K562 (cell line): Measurements from ENCODE around the gene ICE2. TPM values are rescaled to one million over a fixed set of nuclear protein-coding genes. Genes with fewer than 3 reads are reported as not detected.

Source experiments
- ATAC-seq: fragments of 200-7000 bp; cut with Tn5 transposase; 3 replicates; pipeline ENCODE4 v1.9.1; 2020; ENCODE audit warnings: moderate library complexity
- BruUV-seq: library from RNA; stranded (reverse); fragments of 400-500 nt; replicated peaks from 2 replicates; lab custom pipeline; 2021; lab: Mats Ljungman, UMichigan
- CTCF ChIA-PET: fragments of 300-600 bp; formaldehyde crosslinking; extraction: SDS; loops from one replicate; lab custom pipeline; 2021; ENCODE audit warnings: low intra/inter-chr PET ratio; lab: Yijun Ruan, JAX
- POLR2A ChIA-PET: fragments of 300-600, 350-650 bp; sonication (Branson Sonifier 250); formaldehyde crosslinking; extraction: SDS; loops from one replicate; lab custom pipeline; 2021; ENCODE audit warnings: antibody characterized with exemption, inconsistent platforms; lab: Yijun Ruan, JAX
- DNase-seq, 4 experiments: peaks; one replicate each; pipeline versions ENCODE4 v3.0.0 to v3.0.0-alpha.2; 2011 to 2018; ENCODE audit warnings: low spot score in 3 of 4, mixed read lengths in 3 of 4; ENCODE audit errors: extremely low read depth in 1 of 4
- FAIRE-seq: peaks from 2 replicates; lab custom pipeline; 2011; peaks lifted over from hg19 to GRCh38; lab: Jason Lieb, UNC
- H2AFZ ChIP-seq: 2 replicates; pipeline ENCODE4 v1.6.0; 2011; ENCODE audit warnings: low read depth, low read length, control low read depth, inconsistent platforms
- H3K27ac ChIP-seq: fragments of 200-600 bp; 3 replicates; pipeline ENCODE4 v1.8.0; 2011; ENCODE audit warnings: low read depth, mild to moderate bottlenecking, control low read depth, inconsistent platforms, low read length, moderate library complexity, mixed read lengths; ENCODE audit errors: extremely low read depth
- H3K27me3 ChIP-seq, 2 experiments: fragments of 300-600 bp in 1 of 2; 2 replicates in 1 of 2; 3 replicates in 1 of 2; pipeline versions ENCODE4 v1.6.0 to v1.8.0; 2011; ENCODE audit warnings: inconsistent platforms in 2 of 2, low read length in 2 of 2, mild to moderate bottlenecking in 1 of 2, mixed read lengths in 1 of 2, moderate library complexity in 1 of 2; ENCODE audit not compliant: control insufficient read depth in 2 of 2, insufficient read depth in 2 of 2
- H3K36me3 ChIP-seq: fragments of 300-600 bp; 3 replicates; pipeline ENCODE4 v1.8.0; 2011; ENCODE audit warnings: mild to moderate bottlenecking, low read length, inconsistent platforms; ENCODE audit not compliant: control insufficient read depth, insufficient read depth
- H3K4me1 ChIP-seq, 2 experiments: fragments of 200-600 bp in 1 of 2; replicated peaks in 1 of 2; 2 replicates in 1 of 2; 3 replicates in 1 of 2; pipeline versions ENCODE4 v1.5.1 to v1.8.0; 2011; ENCODE audit warnings: inconsistent platforms in 2 of 2, low read length in 2 of 2, mild to moderate bottlenecking in 1 of 2, mixed read lengths in 1 of 2, moderate library complexity in 1 of 2; ENCODE audit not compliant: control insufficient read depth in 2 of 2, insufficient read depth in 2 of 2
- H3K4me2 ChIP-seq: 2 replicates; pipeline ENCODE4 v1.6.1; 2011; ENCODE audit warnings: low read length, control low read depth, inconsistent platforms, mixed read lengths; ENCODE audit not compliant: insufficient read depth
- H3K4me3 ChIP-seq: fragments of 200-600 bp; sonication (generic), shearing (Covaris generic); 2 replicates; pipeline ENCODE4 v1.5.1; 2016; ENCODE audit warnings: control low read depth, inconsistent platforms
- H3K79me2 ChIP-seq: fragments of 200-600 bp; 3 replicates; pipeline ENCODE4 v1.8.0; 2011; ENCODE audit warnings: low read length, inconsistent platforms; ENCODE audit not compliant: control insufficient read depth, insufficient read depth
- H3K9ac ChIP-seq, 2 experiments: 2 replicates each; pipeline versions ENCODE4 v1.6.0 to v1.6.1; 2011; ENCODE audit warnings: low read depth in 2 of 2, low read length in 2 of 2, control low read depth in 1 of 2, inconsistent platforms in 1 of 2, mild to moderate bottlenecking in 1 of 2, mixed read lengths in 1 of 2; ENCODE audit not compliant: insufficient read depth in 1 of 2
- H3K9me1 ChIP-seq: one replicate; pipeline ENCODE4 v1.6.0; 2011; ENCODE audit warnings: inconsistent platforms, mild to moderate bottlenecking, low read length, moderate library complexity; ENCODE audit not compliant: control insufficient read depth, insufficient read depth
- H3K9me3 ChIP-seq: replicated peaks from 2 replicates; pipeline ENCODE4 v1.5.1; 2011; ENCODE audit warnings: low read depth, low read length, inconsistent platforms; ENCODE audit not compliant: control insufficient read depth, insufficient read depth
- H4K20me1 ChIP-seq: replicated peaks from 2 replicates; pipeline ENCODE4 v1.6.1; 2011; ENCODE audit warnings: low read length, inconsistent platforms, mixed read lengths; ENCODE audit not compliant: control insufficient read depth, insufficient read depth
- HOMEZ ChIP-seq: fragments of 250-450 bp; sonication (Bioruptor Pico); IDR thresholded peaks from 2 replicates; pipeline ENCODE4 v1.4.0; 2020; ENCODE audit warnings: mild to moderate bottlenecking, moderate library complexity
- LEF1 ChIP-seq: fragments of 450-650 bp; IDR thresholded peaks from 2 replicates; pipeline ENCODE4 v1.6.1; 2016; ENCODE audit warnings: mild to moderate bottlenecking
- MXD1 ChIP-seq: fragments of 250-450 bp; sonication (Bioruptor Pico); IDR thresholded peaks from 2 replicates; pipeline ENCODE4 v1.8.0; 2021; ENCODE audit warnings: borderline replicate concordance, mild to moderate bottlenecking, moderate library complexity; ENCODE audit not compliant: poor library complexity, severe bottlenecking
- ZBTB17 ChIP-seq: fragments of 450-650 bp; formaldehyde crosslinking; IDR thresholded peaks from 2 replicates; pipeline ENCODE4 v1.4.0; 2020; ENCODE audit warnings: mild to moderate bottlenecking
- ZBTB26 ChIP-seq: fragments of 450-650 bp; formaldehyde crosslinking; IDR thresholded peaks from 2 replicates; pipeline ENCODE4 v1.4.0; 2022; ENCODE audit warnings: missing genetic modification characterization
- ZNF184 ChIP-seq: sonication (generic); formaldehyde crosslinking; IDR thresholded peaks from 2 replicates; pipeline ENCODE4 v1.5.0; 2020; ENCODE audit warnings: missing genetic modification reagents
- ZNF696 ChIP-seq: fragments of 250-450 bp; sonication (Bioruptor Pico); conservative IDR thresholded peaks from 2 replicates; pipeline ENCODE4 v1.4.0; 2020; ENCODE audit warnings: mild to moderate bottlenecking, moderate library complexity
- ZNF764 ChIP-seq: fragments of 250-450 bp; sonication (Bioruptor Pico); IDR thresholded peaks from 2 replicates; pipeline ENCODE4 v1.4.0; 2020; ENCODE audit warnings: low read depth, mild to moderate bottlenecking, moderate library complexity
- WGBS: fragments of 100-300 bp; shearing (Covaris generic); methylation state at CpG from one replicate; pipeline ENCODE4 v1.1.6; 2016; ENCODE audit warnings: low coverage, mixed read lengths; ENCODE audit not compliant: insufficient coverage; ENCODE audit errors: missing lambda C conversion rate; 5-methylcytosine and 5-hydroxymethylcytosine counted together
- in situ Hi-C: fragments of 300-500 bp; cut with MboI; formaldehyde crosslinking; loops from 4 replicates; pipeline ENCODE4 v1.15.0; 2018; ENCODE audit warnings: inconsistent platforms, mixed read lengths
- intact Hi-C: fragments of 100-400 bp; cut with micrococcal nuclease; formaldehyde crosslinking; loops from 2 replicates; pipeline ENCODE4 v1.14.2; 2022
- polyA plus RNA-seq, 8 experiments: library from polyadenylated mRNA; depleted of rRNA in 4 of 8; stranded (reverse) in 5 of 8; unstranded in 3 of 8; fragments of >200 nt; fragmentation: Nextera tagmentation in 2 of 8; fragmentation: Illumina TruSeq in 1 of 8; extraction: Ambion mirVana in 2 of 8; extraction: Trizol in 1 of 8; gene quantifications; 2 replicates each; pipeline versions ENCODE4 v1.2.1 to v1.2.3, GENCODE V29; 2011 to 2014; ENCODE audit warnings: inconsistent platforms in 1 of 8, missing spikeins in 1 of 8
- total RNA-seq, 7 experiments: library from RNA; depleted of rRNA in 6 of 7; stranded (reverse); fragments of >200 nt in 6 of 7; fragmentation: Illumina TruSeq in 2 of 7; extraction: Trizol in 2 of 7; gene quantifications; 2 replicates each; pipeline versions ENCODE4 v1.2.1 to v1.2.3, GENCODE V29; 2011 to 2021; ENCODE audit warnings: low replicate concordance in 1 of 7

ICE2 gene
- total and polyA plus RNA-seq, 9 of the 15 experiments (the other 6 are each of a cell fraction or from before 2014, with no cell fraction given) = 21.8 to 87.9 (median 58.1) TPM

- TF ChIP-seq HOMEZ (CRISPR knock-in tag) = no peak
- TF ChIP-seq LEF1 = no peak
- TF ChIP-seq, all 486 proteins: peak for 0
Measured at GRCh38 chr15:60518511-60518910, 39.6 kb upstream of the ICE2 start (continued).

- Histone ChIP-seq H3K36me3 (no peaks in the 10 kb centered on the region), H3K9ac (no peak overlapping the region), H3K4me2 (no peak overlapping the region), H3K9me3 (no peaks in the 10 kb centered on the region), H3K79me2 (no peaks in the 10 kb centered on the region), H3K4me3 (no peak overlapping the region), H3K27me3 (peaks cover 16 to 23% of the 10 kb centered on the region in 2 experiments), H3K4me1 (no peaks in the 10 kb centered on the region), H4K20me1 (no peaks in the 10 kb centered on the region; the same call in 1 of the 2 replicates), H2AFZ (no peak overlapping the region), H3K9me1 (no peaks in the 10 kb centered on the region), H3K27ac (no peak overlapping the region)
- FAIRE-seq = no peak
- no TSS peak for BruUV-seq
- ATAC-seq = no peak
- CTCF ChIA-PET = no interaction called here
- POLR2A ChIA-PET = interaction anchor here (0.6 to 1.5 kb wide), 2 partner anchors 12 to 129 kb away, joined by 3 to 7 read pairs; no protein-coding TSS in a partner anchor
- DNase-seq = no peak
- no peak for TF ChIP-seq ZNF184
- TF ChIP-seq ZNF764 (CRISPR knock-in tag) = no peak
- TF ChIP-seq ZBTB17 = no peak
- no peak for TF ChIP-seq MXD1 (CRISPR knock-in tag)
- TF ChIP-seq ZNF696 (CRISPR knock-in tag) = no peak
- TF ChIP-seq ZBTB26 (CRISPR knock-in tag) = no peak
- 19% methylated on average over 12 of the region's 12 CpGs for WGBS
- in situ Hi-C loops (loop anchor here (5.0 kb wide), 1 partner anchor 152 kb away; no protein-coding TSS in a partner anchor), intact Hi-C loops (no loop called here)
Measured at GRCh38 chr15:60514261-60514881, 35.4 kb upstream of the ICE2 start.
